Thyroid gland (tissue), 4 donors: Measurements from ENCODE around the gene CACNA2D3.

Experiments
- CTCF ChIP-seq, 6 experiments: fragments of 200-600 bp in 3 of 6; fragments of 450-650 bp in 3 of 6; sonication (generic) in 3 of 6; IDR thresholded peaks; one replicate each; pipeline ENCODE4 v1.5.1; 2016 to 2019; ENCODE audit warnings: antibody characterized with exemption in 6 of 6, mild to moderate bottlenecking in 2 of 6, inconsistent platforms in 1 of 6, moderate library complexity in 1 of 6
- POLR2A ChIP-seq, 2 donors: fragments of 450-650 bp; IDR thresholded peaks; one replicate each; pipeline ENCODE4 v1.6.1; 2017; ENCODE audit warnings: antibody characterized with exemption in 2 of 2, mild to moderate bottlenecking in 2 of 2, moderate library complexity in 1 of 2

GRCh38 chr3:54163441-54163840, 41.1 kb downstream of the CACNA2D3 start:
- TF ChIP-seq POLR2A (IDR thresholded peaks at IDR 0.05) (no peak), CTCF (IDR thresholded peaks at IDR 0.05) (no peak)
